HG03378 (cell line): ENCODE data around the gene RGS19.

Experiments
- ATAC-seq: cut with Tn5 transposase; IDR thresholded peaks from one replicate; pipeline ENCODE4 v1.9.1; 2021; ENCODE audit warnings: mild to moderate bottlenecking, moderate library complexity; ENCODE audit not compliant: unreplicated experiment

The RGS19 gene

GRCh38 chr20:64077876-64078551 lies 1.3 kb downstream of the RGS19 start:
- no peak for ATAC-seq

GRCh38 chr20:64077541-64077875 lies 1.8 kb downstream of the RGS19 start:
- ATAC-seq = no peak

GRCh38 chr20:64077094-64077493 lies 2.2 kb downstream of the RGS19 start:
- ATAC-seq = no peak

GRCh38 chr20:64076061-64076997 lies 3.0 kb downstream of the RGS19 start:
- no peak for ATAC-seq

- no peak for ATAC-seq
Measured at GRCh38 chr20:64075556-64075955, 3.8 kb downstream of the RGS19 start.

- ATAC-seq = no peak
Measured at GRCh38 chr20:64074963-64075362, 4.4 kb downstream of the RGS19 start.

- no peak for ATAC-seq
Measured at GRCh38 chr20:64074184-64074789, 5.0 kb downstream of the RGS19 start.

- no peak for ATAC-seq
Measured at GRCh38 chr20:64073476-64074183, 5.7 kb downstream of the RGS19 start.

- ATAC-seq = no peak
Measured at GRCh38 chr20:64072498-64073063, 6.7 kb downstream of the RGS19 start.

- ATAC-seq = no peak
Measured at GRCh38 chr20:64071341-64072332, 7.7 kb downstream of the RGS19 start.

- ATAC-seq = no peak
Measured at GRCh38 chr20:64070244-64070993, 8.9 kb downstream of the RGS19 start.

GRCh38 chr20:64069614-64070243 lies 9.6 kb downstream of the RGS19 start:
- ATAC-seq = no peak

- ATAC-seq = no peak
Measured at GRCh38 chr20:64069209-64069613, 10.1 kb downstream of the RGS19 start.

- ATAC-seq = no peak
Measured at GRCh38 chr20:64068386-64069208, 10.7 kb downstream of the RGS19 start.

GRCh38 chr20:64067733-64068307 lies 11.5 kb downstream of the RGS19 start:
- no peak for ATAC-seq

- ATAC-seq = no peak
Measured at GRCh38 chr20:64067005-64067632, 12.2 kb downstream of the RGS19 start.

- ATAC-seq = no peak
Measured at GRCh38 chr20:64065974-64066343, 13.4 kb downstream of the RGS19 start.
